IPS-11a (cell line): Measurements from ENCODE around the gene MICALL2.

Experiments
- H3K4me3 ChIP-seq: one replicate; pipeline ENCODE4 v1.5.1; 2013; ENCODE audit warnings: low read depth, low read length, control low read depth

MICALL2 gene

DNA sequence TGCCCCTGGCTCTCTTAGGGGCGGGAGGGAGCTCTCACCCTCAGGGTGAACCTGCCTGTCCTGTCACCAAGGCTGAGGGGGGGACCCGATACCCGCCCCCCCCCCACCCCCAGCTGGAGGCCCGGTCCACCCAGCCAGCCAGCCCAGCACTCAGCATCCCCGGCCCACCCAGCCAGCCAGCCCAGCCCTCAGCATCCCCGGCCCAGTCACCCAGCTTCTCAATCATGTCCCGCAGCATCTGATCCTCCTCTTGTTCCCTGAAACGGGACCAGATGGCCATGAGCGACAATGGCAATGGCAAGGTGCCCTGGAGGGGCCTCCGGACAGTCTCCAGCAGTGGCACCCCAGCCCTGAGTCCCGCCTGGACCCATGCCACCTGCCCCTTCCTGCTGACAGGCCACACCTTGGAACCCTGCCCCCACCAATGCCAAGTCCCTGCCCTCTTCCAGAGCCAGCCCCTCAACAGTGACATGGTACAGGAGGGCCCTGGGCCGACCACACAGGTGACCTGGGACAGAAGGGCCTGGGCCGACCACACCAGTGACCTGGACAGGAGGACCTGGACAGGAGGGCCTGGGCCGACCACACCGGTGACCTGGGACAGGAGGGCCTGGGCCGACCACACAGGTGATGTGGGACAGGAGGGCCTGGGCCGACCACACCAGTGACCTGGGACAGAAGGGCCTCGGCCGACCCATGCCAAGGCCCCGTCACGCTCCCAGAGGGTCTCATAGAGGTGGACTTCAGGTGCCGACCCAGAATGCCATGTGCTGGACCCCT, 24.2 kb downstream of the MICALL2 start:
- H3K4me3 ChIP-seq = no peak overlapping the region

DNA sequence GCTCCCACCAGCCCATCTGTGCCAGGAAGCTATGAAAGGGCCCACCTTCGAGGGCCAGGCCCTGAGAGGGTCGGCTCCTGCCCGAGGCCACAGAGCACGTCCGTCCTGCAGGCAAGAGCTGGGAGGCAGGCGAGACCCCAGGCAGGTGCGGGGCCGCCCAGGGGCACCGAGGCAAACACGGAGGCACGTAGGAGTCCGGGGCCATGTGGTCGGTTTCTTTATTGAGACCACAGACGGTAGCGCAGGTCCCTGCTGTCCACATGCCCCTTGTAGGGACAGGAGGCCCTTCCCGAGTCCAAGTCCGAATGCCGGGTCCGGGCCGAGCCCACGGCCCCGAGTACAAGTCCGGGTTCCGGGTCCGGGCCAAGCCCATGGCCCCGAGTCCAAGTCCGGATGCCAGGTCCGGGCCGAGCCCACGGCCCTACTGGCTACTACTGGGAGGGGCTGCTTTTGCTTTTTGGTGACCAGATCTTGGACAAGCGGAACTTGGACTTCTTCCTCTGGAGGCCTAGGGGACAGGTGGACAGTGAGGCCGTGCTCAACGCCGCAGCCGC, 25.0 kb downstream of the MICALL2 start:
- no peak overlapping the region for H3K4me3 ChIP-seq

DNA sequence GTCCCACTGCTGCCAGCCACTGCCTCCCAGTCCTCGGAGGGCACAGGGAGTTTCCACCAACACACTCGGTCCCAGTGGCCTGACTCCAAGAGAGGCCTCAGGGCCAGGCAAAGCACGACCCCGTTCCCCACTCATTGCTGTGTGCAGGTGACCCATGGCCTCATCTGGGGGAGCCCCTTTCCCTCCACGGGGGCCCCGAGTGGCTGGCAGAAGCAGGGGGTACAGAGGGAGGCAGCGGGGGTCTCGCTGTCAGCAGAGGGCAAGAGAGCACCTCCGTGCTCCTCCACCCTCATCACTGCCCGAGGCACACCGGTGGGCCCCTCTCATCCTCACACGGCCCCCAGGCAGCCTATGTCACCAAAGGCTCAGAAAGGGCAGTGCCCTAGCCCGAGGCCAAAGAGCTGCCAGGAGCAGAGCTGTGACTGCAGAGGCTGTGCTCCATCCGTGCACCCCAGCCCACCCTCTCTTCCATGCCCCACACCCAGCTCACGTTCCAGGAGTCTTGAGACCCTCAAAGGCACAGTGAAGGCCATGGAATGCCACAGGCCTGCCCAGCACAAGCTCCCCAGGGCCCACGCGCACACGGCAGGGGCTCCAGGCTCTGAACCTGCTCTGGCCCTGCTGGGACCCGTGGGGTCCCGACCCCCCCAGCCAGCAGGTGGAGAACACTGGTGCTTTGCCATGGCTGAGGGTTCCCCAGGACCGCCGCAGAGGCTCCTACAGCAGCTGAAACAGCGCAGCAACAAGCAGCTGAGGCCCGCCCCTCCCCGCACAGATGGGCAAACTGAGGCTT, 25.9 kb downstream of the MICALL2 start:
- H3K4me3 ChIP-seq = no peak overlapping the region

DNA sequence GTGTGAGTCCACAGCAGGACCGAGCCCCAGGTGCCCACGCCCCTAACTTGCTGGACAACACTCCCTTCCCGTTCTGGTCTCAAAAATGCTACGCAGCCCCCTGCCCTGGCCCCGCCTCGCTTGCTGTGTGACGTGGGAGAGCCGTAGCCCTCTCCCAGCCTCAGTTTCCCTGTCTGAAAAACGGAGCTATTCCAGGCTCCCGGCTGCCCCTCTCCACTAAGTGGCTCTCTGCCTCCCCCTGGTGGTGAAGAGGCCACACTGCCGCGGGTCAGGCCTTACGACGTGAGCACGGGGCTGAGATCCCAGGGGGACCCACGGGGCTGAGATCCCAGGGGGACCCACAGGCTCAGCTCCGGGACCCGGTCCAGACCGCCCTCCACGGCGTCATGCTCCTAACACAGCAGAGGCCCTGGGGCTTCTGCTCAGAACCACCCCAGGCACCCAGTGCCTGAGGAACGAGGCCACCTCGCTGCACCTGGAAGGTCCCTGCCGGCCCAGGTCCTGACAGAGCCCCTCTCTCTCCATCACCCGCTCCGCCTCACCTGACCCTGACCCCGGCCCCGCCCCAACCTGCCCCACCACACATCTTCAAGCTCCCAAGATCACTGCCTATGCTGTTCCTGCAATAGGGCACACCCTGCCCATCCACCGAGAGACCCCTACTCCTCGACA, 26.7 kb downstream of the MICALL2 start:
- H3K4me3 ChIP-seq = no peak overlapping the region

DNA sequence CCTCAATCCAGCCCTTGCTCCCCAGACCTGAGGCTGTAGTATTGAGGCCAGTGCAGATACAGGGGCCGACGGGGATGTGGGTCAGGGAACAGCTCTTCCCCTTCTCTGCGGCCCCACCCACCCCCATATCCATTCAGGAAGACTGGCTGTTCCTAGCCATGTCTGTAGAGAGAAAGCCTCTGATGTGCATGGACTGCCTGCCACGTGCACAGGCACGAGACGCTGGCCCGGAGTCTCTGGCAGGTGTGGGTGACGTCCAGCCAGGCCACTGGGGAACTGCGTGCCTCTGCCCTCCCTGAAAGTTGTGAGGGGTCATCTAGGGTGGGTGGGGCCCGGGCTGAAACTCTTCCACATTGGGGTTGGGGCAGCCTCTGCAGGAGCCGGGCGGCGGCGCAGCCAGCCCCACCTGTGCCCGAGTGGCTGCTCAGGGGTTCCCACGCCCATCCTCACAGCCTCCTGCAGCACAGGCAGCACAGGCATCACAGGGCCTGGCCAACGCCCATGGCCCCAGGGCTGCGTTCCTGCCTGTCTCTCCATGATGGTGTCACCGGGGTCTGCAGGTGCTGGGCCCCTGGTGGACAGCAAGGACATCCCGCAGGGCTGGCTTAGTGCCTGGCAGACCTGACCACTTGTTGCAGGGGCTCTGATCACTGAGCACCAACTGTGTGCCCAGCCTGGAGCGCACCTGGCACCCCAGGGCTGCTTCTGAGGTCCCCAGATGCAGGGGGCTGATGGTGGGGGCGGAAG, 27.5 kb downstream of the MICALL2 start:
- no peak overlapping the region for H3K4me3 ChIP-seq

DNA sequence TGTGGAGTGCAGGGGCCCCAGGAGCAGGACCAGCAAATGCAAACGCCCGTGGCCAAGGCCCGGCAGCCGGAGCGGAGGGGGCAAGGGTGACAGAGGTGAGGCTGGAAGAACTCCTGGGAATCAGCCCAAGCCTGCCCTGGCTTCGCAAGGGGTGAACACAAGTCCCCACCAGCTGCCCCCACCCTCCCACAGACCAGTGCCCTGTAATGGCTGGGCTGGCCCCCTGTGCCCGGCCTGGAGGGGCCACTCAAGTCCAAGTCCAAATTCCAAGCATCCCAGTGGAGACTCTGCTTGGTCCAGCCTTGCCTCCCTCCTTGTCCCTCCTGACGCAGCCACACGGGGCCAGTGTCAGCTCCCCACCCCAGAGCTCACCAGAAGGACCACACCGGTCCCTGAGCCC, 28.0 kb downstream of the MICALL2 start:
- no peak overlapping the region for H3K4me3 ChIP-seq

DNA sequence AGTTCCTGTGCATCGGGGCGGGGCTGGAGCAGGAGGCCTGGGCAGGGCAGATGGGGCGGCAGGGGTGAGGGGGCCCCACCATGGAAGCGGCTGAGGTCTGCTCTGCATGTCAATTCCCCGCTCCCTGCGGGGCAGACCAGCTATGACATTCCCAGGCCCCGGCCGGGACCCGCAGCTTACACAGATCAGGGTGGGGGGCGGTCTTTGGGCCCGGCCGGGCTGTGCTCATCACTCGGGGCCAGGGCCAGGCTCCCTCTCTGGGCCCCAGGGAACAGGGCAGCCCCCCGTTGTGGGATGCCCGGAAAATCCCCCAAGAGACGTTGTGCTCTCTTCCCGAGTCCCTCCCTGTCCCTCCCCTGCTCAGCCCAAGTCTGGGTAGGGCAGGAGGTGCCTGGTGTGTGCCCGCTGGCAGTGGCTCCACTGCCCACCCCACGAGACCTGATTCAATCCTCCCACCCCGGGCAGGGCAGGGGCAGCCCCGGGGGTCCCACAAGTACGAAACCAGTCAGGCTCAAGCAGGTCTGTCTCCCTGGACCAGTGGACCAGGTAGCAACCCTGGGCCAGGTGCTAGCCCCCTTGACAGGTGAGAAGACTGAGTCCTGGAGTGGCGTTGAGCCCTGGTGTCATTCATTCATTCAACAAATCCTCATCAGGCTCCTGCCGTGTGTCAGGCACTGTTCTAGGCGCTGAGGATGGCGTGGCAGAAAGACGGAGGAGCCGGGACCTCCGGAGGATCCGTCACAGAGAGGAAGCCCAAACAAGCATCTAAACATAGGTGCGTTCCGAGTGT, 29.0 kb downstream of the MICALL2 start:
- H3K4me3 ChIP-seq = no peak overlapping the region

DNA sequence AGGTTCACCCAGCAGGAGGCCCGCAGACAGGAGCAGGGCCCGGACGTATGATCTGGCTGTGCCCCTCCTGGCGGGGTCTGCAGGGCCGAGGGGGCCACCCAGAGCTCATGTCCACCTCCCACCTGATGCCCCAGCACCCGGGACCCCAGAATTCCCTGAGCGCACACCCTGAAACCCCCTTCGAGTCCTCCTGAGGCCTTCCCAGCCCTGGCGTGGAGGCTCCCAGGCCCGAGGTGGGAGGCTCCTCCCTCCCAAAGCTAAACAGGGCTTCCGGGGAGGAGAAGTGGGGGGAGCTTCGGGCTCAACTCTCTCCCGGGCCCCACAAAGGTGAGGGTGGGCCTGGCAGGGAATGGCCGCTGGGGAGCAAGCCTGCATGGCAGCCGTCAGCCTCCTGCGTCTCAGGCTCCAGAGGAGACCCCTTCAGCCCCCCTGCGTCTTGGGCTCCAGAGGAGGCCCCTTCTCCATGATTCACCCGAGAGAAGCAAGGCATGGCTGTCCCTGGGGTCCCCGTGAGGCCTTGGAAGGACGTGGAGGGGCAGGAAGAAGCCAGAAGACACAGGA, 30.2 kb downstream of the MICALL2 start:
- H3K4me3 ChIP-seq = no peak overlapping the region

DNA sequence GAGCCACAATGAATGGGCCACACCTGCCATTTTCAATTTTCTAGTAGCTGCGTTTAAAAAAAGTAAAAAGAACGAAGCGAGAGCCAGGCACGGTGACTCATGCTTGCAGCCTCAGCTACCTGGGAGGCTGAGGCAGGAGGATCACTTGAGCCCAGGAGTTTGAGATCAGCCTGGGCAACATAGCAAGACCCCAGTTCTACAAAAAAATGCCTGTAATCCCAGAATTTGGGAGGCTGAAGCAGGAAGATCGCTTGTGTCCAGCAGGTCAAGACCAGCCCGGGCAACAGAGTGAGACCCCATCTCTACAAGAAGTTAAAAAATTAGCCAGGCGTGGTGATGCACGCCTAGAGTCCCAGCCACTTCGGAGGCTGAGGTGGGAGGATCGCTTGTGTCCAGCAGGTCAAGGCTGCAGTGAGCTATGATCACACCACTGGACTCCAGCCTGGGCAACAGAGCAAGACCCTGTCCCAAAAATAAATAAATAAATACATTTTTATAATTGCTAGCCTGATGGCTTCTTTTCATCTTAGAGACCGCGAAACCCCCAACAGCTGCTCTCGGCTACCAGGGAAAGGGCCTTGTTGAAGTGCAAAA, 32.1 kb downstream of the MICALL2 start:
- H3K4me3 ChIP-seq = no peak overlapping the region

DNA sequence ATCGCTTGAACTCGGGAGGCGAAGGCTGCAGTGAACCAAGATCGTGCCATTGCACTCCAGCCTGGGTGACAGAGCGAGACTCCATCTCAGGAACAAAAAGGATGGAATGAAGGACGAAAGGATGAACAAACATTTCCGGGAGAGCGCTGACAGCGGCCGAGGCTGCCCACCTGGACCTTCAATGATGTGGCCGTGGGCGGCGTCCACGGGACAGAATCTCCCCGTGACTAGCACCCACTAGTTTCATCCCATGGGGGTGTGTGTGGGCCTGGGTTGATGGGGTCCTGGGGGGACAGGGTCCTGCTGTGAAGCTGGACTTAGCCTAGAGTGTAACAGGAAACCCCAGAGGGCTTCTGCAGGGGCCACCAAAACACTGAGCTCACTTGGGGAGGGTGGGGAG, 32.8 kb downstream of the MICALL2 start:
- no peak overlapping the region for H3K4me3 ChIP-seq

DNA sequence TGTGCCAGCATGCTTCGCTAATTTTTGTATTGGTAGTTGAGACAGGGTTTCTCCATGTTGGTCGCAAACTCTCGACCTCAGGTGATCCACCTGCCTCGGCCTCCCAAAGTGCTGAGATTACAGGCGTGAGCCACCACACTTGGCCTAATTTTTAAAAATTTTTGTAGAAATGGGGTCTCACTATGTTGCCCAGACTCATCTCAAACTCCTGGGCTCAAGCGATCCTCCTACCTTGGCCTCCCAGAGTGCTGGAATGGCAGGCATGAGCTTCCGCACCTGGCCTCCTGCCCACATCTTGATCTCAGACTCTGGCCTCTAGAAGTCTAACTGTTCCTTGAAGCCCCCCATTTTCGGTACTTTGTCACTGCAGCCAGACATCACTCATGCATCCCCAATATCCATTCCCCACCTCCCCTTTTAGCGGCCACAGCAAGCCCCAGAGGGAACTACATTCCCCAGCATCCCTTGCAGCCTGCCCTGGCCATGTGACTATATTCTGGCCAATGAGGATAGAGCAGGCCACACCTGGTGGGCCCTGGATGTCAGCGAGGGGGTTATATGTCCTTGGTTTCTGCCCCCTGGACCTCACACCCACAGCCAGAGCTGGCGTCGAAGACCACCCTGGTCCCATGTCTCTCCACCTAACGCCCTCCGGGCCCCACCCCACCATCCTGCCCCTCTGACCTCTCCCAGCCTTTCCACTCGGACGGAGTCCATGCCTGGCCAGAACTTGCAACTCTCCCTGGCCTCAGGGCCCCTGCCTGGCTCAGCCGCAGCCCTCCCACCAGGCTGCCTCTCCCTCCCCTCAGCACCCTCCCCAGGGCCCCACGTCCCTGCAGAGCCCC, 33.8 kb downstream of the MICALL2 start:
- no peak overlapping the region for H3K4me3 ChIP-seq

DNA sequence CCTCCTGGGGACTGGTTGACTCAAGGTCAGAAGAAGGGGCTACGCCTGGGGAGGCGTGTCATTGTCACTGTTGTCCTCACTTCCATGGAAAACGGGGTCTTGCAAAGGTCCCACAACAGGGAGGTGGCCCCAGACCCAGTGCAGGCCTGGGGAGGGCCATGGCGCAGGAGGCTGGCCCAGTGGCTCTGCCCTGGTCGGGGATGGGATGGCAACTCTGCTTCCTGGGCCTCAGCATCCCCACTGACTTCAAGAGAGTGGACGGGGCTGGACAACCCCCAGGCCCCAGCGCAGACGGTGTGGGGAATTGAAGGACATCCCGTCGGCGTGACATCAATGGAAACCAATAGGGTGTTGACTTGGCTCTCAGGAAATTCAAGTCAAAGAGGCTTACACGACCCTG, 35.2 kb downstream of the MICALL2 start:
- no peak overlapping the region for H3K4me3 ChIP-seq

DNA sequence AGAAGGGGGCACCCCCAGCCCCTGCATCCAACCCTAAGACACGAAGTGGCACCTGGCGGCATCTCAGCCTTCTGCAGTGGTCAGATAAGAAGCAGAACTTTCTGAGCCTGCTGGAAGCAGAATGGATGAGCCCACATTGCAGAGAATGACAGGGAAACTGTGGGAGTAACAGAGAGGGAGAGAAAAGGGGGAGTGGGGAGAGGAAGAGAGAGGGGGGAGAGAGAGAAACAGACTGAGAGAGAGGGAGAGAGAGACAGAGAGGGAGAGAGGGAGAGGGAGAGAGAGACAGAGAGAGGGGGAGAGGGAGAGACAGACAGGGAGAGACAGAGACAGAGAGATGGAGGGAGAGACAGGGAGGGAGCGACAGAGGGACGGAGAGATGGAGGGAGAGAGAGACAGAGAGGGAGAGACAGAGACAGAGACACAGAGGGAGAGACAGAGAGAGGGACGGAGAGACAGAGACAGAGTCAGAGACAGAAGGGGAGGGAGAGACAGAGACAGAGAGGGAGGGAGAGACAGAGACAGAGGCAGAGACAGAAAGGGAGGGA, 35.9 kb downstream of the MICALL2 start:
- H3K4me3 ChIP-seq = no peak overlapping the region

DNA sequence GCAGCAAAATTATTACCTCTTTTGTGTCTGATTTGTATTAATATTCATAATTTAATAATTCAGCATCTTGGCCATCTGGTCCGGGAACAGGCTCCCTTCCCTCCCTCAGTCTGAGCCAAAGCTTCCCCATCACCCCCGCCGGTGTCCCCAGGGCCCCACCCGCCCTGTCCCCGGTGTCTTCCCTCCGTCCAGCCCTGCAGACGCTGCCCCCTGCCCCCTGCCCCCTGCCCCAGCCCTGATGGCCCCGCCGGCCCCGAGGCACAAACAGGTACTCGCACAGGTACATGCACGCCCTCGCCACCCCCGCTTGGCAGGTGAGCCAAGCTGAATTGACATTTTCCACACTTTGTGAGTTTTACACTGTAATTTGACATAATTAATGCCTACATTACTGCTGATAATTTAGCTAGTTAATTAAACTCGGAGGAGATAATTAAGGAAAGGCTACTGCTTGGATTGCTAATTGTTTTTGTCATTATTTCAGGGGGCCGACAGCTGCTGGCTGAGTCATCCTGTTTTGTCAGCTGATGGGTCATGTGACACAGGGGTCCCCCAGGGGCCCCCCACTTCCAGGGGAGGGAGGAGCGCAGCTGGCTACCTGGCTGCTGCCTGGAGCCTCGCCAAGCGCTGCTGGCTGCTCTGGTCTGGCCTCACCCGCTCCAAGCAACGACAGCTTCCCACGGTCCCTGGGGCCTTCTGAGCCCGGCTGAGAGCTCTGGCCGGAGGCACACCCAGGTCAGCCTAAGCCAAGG, 36.6 kb downstream of the MICALL2 start:
- H3K4me3 ChIP-seq = no peak overlapping the region

DNA sequence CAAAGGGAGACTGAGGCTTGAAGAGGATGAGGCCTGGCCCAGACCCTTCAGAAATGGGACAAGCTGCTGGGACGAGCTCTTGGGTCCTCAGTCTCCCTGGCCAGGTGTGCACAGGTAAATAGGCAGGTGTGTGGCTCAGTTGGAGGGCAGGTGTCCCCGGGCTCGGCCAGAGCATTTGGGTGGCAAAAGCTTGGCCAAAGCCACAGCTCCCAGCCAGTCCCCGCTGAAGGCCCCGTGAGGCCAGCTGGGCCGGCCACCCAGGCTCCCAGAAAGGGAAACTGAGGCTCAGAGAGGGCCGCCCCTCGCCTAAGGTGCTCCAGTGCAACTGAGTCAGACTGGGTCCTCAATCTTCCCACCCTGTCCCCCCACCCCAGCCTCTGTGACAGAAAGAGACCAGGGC, 37.3 kb downstream of the MICALL2 start:
- H3K4me3 ChIP-seq = no peak overlapping the region

DNA sequence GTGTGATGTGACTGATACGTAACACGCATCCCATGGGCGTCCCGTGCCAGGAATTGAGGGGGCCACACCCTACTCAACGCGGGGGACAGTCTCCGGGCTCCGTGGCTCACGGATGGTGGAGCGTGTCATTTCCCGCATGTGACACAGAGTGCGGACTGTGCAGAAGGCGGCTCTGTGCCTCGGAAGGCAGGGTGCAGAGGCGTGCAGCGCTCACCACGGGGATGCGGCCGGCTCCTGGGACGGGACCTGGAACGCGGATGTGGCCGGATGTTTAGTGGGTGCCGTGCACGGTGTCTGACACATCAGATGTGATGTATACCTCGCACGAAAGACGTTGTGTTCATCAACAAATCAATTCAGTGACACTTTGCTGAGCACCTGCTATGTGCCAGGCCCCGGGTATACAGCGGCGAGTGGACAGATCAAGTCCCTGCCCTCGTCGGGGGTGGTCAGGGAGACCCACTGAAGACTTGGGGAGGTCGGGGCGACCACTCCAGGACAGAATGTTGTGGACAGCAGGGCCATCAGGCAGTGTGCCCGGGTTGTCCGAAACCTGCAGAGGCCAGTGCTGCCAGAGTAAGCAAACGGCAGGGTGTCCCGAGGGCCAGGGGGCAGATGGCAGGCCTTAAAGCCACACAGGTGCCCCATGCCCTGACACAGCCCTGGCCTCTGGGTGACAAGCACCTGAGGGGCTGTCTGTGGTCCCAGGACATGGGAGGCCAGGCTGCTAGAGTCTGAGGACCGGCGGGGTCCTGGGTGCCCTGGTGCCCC, 38.1 kb downstream of the MICALL2 start:
- no peak overlapping the region for H3K4me3 ChIP-seq

DNA sequence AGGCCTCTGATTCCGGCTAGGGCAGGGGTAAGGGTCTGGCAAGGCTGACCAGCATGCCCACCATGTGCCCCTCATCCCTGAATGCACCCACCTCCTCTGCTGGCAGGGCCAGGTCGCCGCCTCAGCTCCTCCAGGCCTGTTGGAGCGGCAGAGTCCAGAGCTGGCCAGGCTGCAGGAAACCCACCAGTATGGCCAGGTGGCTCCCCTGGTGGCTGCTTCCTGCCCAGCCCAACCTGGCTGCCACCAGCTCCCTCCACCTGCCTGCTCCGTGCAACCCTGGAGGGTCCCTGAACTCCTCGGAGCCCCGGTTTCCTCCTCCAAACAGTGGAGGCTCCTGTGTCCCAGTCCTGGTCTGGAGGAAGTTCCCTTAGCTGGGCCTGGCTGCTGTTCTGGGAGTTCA, 39.6 kb downstream of the MICALL2 start:
- H3K4me3 ChIP-seq = no peak overlapping the region
